ENCODE data around the gene NEUROD4. TPM values are rescaled to one million over a fixed set of nuclear protein-coding genes. Genes with fewer than 3 reads are reported as not detected.

Gene NEUROD4
- total and polyA plus RNA-seq, 2 experiments from 2014 or later, result 0.07 to 0.13 TPM

DNA sequence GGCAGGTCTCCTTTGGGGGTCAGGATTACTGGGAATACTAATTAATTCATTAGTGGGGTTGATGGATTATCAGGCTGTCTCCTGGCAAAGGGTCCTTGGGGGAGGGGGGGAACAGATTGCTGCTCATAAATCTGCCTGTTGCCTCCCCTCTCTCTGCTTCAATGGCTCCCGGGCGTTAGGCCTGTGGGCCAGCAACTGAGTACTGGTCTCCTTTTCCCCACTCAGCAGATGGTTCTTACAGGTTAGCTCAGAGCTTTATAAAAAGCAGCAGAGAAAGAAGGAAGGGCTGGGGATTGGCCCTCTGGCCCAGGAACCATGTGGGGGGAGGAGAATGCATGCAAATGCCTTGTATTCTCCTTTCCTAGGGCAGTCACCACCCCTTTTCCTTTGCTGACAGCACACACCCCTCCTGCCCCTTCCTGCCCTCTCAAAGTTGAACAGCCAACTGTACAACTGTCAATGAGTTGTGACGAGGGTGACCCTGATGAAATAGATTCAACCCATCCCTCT is 2.3 kb upstream of the NEUROD4 start:
- TF ChIP-seq ZNF114 (CRISPR knock-in tag; IDR thresholded peaks at IDR 0.05) (no peak), POLR2AphosphoS5 (IDR thresholded peaks at IDR 0.05; ENCODE audit: low read depth) (no peak), EZH2 (IDR thresholded peaks at IDR 0.05; ENCODE audit: low read depth, unreplicated experiment) (no peak), CREB1 (CRISPR knock-in tag; IDR thresholded peaks at IDR 0.05; ENCODE audit: low read depth) (no peak), NANOG (IDR thresholded peaks at IDR 0.05; ENCODE audit: borderline replicate concordance) (no peak), ZNF462 (CRISPR knock-in tag; IDR thresholded peaks at IDR 0.05) (no peak), ZNF331 (CRISPR knock-in tag; IDR thresholded peaks at IDR 0.05; ENCODE audit: low read depth) (no peak), STAT1 (IDR thresholded peaks at IDR 0.05; ENCODE audit: unreplicated experiment) (no peak), JUNB (IDR thresholded peaks at IDR 0.05; ENCODE audit: unreplicated experiment) (no peak), EZH2phosphoT487 (IDR thresholded peaks at IDR 0.05; ENCODE audit: unreplicated experiment) (no peak), REST (IDR thresholded peaks at IDR 0.05; ENCODE audit: unreplicated experiment) (no peak)
- TF ChIP-seq, protein P1, sequence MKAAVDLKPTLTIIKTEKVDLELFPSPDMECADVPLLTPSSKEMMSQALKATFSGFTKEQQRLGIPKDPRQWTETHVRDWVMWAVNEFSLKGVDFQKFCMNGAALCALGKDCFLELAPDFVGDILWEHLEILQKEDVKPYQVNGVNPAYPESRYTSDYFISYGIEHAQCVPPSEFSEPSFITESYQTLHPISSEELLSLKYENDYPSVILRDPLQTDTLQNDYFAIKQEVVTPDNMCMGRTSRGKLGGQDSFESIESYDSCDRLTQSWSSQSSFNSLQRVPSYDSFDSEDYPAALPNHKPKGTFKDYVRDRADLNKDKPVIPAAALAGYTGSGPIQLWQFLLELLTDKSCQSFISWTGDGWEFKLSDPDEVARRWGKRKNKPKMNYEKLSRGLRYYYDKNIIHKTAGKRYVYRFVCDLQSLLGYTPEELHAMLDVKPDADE (IDR thresholded peaks at IDR 0.05), result no peak
- TF ChIP-seq, protein P2, sequence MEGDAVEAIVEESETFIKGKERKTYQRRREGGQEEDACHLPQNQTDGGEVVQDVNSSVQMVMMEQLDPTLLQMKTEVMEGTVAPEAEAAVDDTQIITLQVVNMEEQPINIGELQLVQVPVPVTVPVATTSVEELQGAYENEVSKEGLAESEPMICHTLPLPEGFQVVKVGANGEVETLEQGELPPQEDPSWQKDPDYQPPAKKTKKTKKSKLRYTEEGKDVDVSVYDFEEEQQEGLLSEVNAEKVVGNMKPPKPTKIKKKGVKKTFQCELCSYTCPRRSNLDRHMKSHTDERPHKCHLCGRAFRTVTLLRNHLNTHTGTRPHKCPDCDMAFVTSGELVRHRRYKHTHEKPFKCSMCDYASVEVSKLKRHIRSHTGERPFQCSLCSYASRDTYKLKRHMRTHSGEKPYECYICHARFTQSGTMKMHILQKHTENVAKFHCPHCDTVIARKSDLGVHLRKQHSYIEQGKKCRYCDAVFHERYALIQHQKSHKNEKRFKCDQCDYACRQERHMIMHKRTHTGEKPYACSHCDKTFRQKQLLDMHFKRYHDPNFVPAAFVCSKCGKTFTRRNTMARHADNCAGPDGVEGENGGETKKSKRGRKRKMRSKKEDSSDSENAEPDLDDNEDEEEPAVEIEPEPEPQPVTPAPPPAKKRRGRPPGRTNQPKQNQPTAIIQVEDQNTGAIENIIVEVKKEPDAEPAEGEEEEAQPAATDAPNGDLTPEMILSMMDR (conservative IDR thresholded peaks at IDR 0.05; ENCODE audit: low read depth in 2 of 2), result no peak
- ATAC-seq, result peak; percentile 19
- Histone ChIP-seq H3K27ac (ENCODE audit: low read depth) (no peak overlapping the region), H3K9me2 (ENCODE audit: insufficient read depth) (no peaks in the 10 kb centered on the region), H3K79me2 (replicated peaks; ENCODE audit: insufficient read depth) (no peaks in the 10 kb centered on the region), H4K20me1 (replicated peaks; ENCODE audit: insufficient read depth) (no peaks in the 10 kb centered on the region), H3K4me2 (no peak overlapping the region), H3F3A (replicated peaks; ENCODE audit: low read depth) (no peaks in the 10 kb centered on the region), H3K4me1 (ENCODE audit: insufficient read depth) (peaks cover 13% of the 10 kb centered on the region), H3K4me3 (no peak overlapping the region), H2AFZ (peak overlapping the region; percentile 72), H3K27me3 (ENCODE audit: insufficient read depth) (no peaks in the 10 kb centered on the region), H3K36me3 (ENCODE audit: insufficient read depth) (no peaks in the 10 kb centered on the region)
- Mint-ChIP-seq H3K27ac (no peak overlapping the region), H3K4me3 (no peak overlapping the region), H3K4me1 (peaks cover 25% of the 10 kb centered on the region; the same call in 2 of the 3 replicates), H3K36me3 (ENCODE audit: low read depth) (peaks cover 10% of the 10 kb centered on the region), H3K9me3 (peaks cover 19% of the 10 kb centered on the region), H3K27me3 (ENCODE audit: insufficient read depth, low read depth, poor library complexity) (peaks cover 2% of the 10 kb centered on the region)
- peak; percentile 26 for DNase-seq (ENCODE audit: low spot score)
